Spleen (tissue), 11 donors: ENCODE results near the gene KHK. TPM values are rescaled to one million over a fixed set of nuclear protein-coding genes. Genes with fewer than 3 reads are reported as not detected.

ENCODE experiments used
- DNase-seq: peaks from one replicate; pipeline ENCODE4 v3.0.0-alpha.2; 2020
- H3K27ac ChIP-seq, 8 donors: fragments of 200-600 bp; sonication (generic) in 7 of 8; 1 replicate in 4 of 8; 2 replicates in 4 of 8; pipeline versions ENCODE4 v1.5.0 to v1.8.0; 2016 to 2021; ENCODE audit warnings: inconsistent platforms in 4 of 8, mild to moderate bottlenecking in 4 of 8, moderate library complexity in 1 of 8
- H3K27me3 ChIP-seq, 7 donors: fragments of 200-600 bp; sonication (generic) in 6 of 7; replicated peaks in 1 of 7; 1 replicate in 4 of 7; 2 replicates in 3 of 7; pipeline versions ENCODE4 v1.5.0 to v1.8.0; 2016 to 2021; ENCODE audit warnings: inconsistent platforms in 3 of 7, mild to moderate bottlenecking in 1 of 7
- H3K36me3 ChIP-seq, 6 donors: fragments of 200-600 bp; sonication (generic) in 5 of 6; 1 replicate in 4 of 6; 2 replicates in 2 of 6; pipeline versions ENCODE4 v1.5.0 to v1.8.0; 2016 to 2021; ENCODE audit warnings: inconsistent platforms in 2 of 6
- H3K4me1 ChIP-seq, 6 donors: fragments of 200-600 bp; sonication (generic) in 5 of 6; 1 replicate in 3 of 6; 2 replicates in 3 of 6; pipeline versions ENCODE4 v1.5.0 to v1.8.0; 2016 to 2021; ENCODE audit warnings: inconsistent platforms in 3 of 6
- H3K4me3 ChIP-seq, 8 donors: fragments of 200-600 bp; sonication (generic) in 7 of 8; 1 replicate in 4 of 8; 2 replicates in 4 of 8; pipeline versions ENCODE4 v1.5.0 to v1.8.0; 2016 to 2021; ENCODE audit warnings: inconsistent platforms in 4 of 8, mild to moderate bottlenecking in 4 of 8, moderate library complexity in 2 of 8
- H3K9me3 ChIP-seq, 8 donors: fragments of 200-600 bp; sonication (generic) in 7 of 8; 1 replicate in 4 of 8; 2 replicates in 4 of 8; pipeline versions ENCODE4 v1.5.0 to v1.8.0; 2016 to 2021; ENCODE audit warnings: inconsistent platforms in 4 of 8
- POLR2A ChIP-seq, 3 donors: fragments of 450-650 bp; IDR thresholded peaks; one replicate each; pipeline ENCODE4 v1.5.1; 2017; ENCODE audit warnings: antibody characterized with exemption in 3 of 3, mild to moderate bottlenecking in 1 of 3
- POLR2AphosphoS5 ChIP-seq, 3 donors: sonication (generic); formaldehyde crosslinking; IDR thresholded peaks; one replicate each; pipeline ENCODE4 v1.5.1; 2017; ENCODE audit warnings: antibody characterized with exemption in 3 of 3
- WGBS, 5 donors: extraction: QIAGEN DNeasy Blood & Tissue Kit in 3 of 5; methylation state at CpG; one replicate each; pipeline versions ENCODE4 v1.1.5 to v1.1.7; 2013 to 2018; 5-methylcytosine and 5-hydroxymethylcytosine counted together
- intact Hi-C: fragments of 100-400 bp; cut with DNase I; formaldehyde crosslinking; loops from one replicate; pipeline ENCODE4 v1.15.0; 2023; ENCODE audit warnings: low total_unique reads
- polyA plus RNA-seq, 3 donors: library from polyadenylated mRNA; stranded (reverse); fragments of 200-250 nt; gene quantifications; one replicate each; pipeline ENCODE4 v1.2.1, GENCODE V29; 2013
- total RNA-seq, 7 donors: library from RNA; depleted of rRNA in 3 of 7; stranded (reverse); fragments of >200 nt in 3 of 7; fragmentation: NEBNext Ultra II Directional in 4 of 7; extraction: Animal tissue kit (Norgen Biotek cat#: 25700) in 4 of 7; gene quantifications; one replicate each; pipeline versions ENCODE4 v1.1.0 to v1.2.1, GENCODE V29; 2016 to 2021
- TF ChIP-seq, protein P1 (sequence below), 11 experiments: fragments of 200-600 bp in 7 of 11; fragments of 450-650 bp in 4 of 11; sonication (generic) in 4 of 11; IDR thresholded peaks in 8 of 11; conservative IDR thresholded peaks in 3 of 11; 1 replicate in 7 of 11; 2 replicates in 4 of 11; pipeline versions ENCODE4 v1.4.0 to v1.8.0; 2016 to 2021; ENCODE audit warnings: antibody characterized with exemption in 11 of 11, inconsistent platforms in 4 of 11, mild to moderate bottlenecking in 1 of 11
- donor health status: healthy with polysubstance abuse.
- donor health status: DM: no; HTN: no; CAD: no; lungs with moderate emphysema.
- donor health status: DM: no; HTN: no; CAD: no.
- donor health status: Bipolar disorder and iron deficiency.
- donor health status: healthy.
- donor health status: DM: no; HTN: no; CAD: no.
- donor health status: DM: yes; HTN: yes; CAD: no.

Gene KHK
- total and polyA plus RNA-seq, 10 donors, result 3.3 to 8.3 (median 4.0) TPM

GRCh38 chr2:27069436-27069835, 17.1 kb upstream of the KHK start:
- TF ChIP-seq POLR2A (IDR thresholded peaks at IDR 0.05), result no peak
- no peak for TF ChIP-seq POLR2AphosphoS5 (IDR thresholded peaks at IDR 0.05)
- TF ChIP-seq, protein P1, sequence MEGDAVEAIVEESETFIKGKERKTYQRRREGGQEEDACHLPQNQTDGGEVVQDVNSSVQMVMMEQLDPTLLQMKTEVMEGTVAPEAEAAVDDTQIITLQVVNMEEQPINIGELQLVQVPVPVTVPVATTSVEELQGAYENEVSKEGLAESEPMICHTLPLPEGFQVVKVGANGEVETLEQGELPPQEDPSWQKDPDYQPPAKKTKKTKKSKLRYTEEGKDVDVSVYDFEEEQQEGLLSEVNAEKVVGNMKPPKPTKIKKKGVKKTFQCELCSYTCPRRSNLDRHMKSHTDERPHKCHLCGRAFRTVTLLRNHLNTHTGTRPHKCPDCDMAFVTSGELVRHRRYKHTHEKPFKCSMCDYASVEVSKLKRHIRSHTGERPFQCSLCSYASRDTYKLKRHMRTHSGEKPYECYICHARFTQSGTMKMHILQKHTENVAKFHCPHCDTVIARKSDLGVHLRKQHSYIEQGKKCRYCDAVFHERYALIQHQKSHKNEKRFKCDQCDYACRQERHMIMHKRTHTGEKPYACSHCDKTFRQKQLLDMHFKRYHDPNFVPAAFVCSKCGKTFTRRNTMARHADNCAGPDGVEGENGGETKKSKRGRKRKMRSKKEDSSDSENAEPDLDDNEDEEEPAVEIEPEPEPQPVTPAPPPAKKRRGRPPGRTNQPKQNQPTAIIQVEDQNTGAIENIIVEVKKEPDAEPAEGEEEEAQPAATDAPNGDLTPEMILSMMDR (IDR thresholded peaks at IDR 0.05 in 8 of 11, conservative IDR thresholded peaks at IDR 0.05 in 3 of 11), result no peak
- intact Hi-C loops, result no loop called here
- Histone ChIP-seq H3K9me3 (no peaks in the 10 kb centered on the region), H3K27ac (peak overlapping the region in 3 of 8 donors; percentile 4 to 95 (median 94)), H3K4me1 (peaks cover 23 to 76% (median 54%) of the 10 kb centered on the region in 6 donors), H3K4me3 (peak overlapping the region in 1 of 8 donors; percentile 88), H3K27me3 (no peaks in the 10 kb centered on the region), H3K36me3 (peaks cover 0 to 59% (median 28%) of the 10 kb centered on the region in 6 donors)
- 95 to 98% (median 97%) methylated on average over 6 of the region's 6 CpGs for WGBS, 5 donors
- peak; percentile 71 for DNase-seq

GRCh38 chr2:27069961-27070618, 16.5 kb upstream of the KHK start:
- Histone ChIP-seq H3K4me1 (peaks cover 30 to 82% (median 60%) of the 10 kb centered on the region in 6 donors), H3K27ac (peak overlapping the region in 4 of 8 donors; percentile 94 to 97 (median 96))
- intact Hi-C loops, result no loop called here

GRCh38 chr2:27070653-27071276, 15.8 kb upstream of the KHK start:
- Histone ChIP-seq H3K4me1 (peaks cover 36 to 88% (median 67%) of the 10 kb centered on the region in 6 donors), H3K9me3 (no peaks in the 10 kb centered on the region), H3K36me3 (peaks cover 0 to 46% (median 25%) of the 10 kb centered on the region in 6 donors), H3K27ac (peak overlapping the region; percentile 78 to 97 (median 94)), H3K27me3 (no peaks in the 10 kb centered on the region), H3K4me3 (peak overlapping the region; percentile 43 to 94 (median 88))
- peak; percentile 51 for DNase-seq
- 2 to 7% (median 5%) methylated on average over 11 of the region's 11 CpGs for WGBS, 5 donors
- TF ChIP-seq POLR2A (IDR thresholded peaks at IDR 0.05), result no peak
- TF ChIP-seq, protein P1 (IDR thresholded peaks at IDR 0.05 in 8 of 11, conservative IDR thresholded peaks at IDR 0.05 in 3 of 11), result no peak
- intact Hi-C loops, result no loop called here

More at GRCh38 chr2:27069961-27070618, 16.5 kb upstream of the KHK start:
- Histone ChIP-seq H3K9me3 (no peaks in the 10 kb centered on the region), H3K4me3 (peak overlapping the region in 7 of 8 donors; percentile 85 to 94 (median 89)), H3K36me3 (peaks cover 0 to 52% (median 26%) of the 10 kb centered on the region in 6 donors), H3K27me3 (no peaks in the 10 kb centered on the region)
- 77 to 88% (median 82%) methylated on average over 8 of the region's 8 CpGs for WGBS, 5 donors
- no peak for TF ChIP-seq POLR2A (IDR thresholded peaks at IDR 0.05)
- no peak for TF ChIP-seq POLR2AphosphoS5 (IDR thresholded peaks at IDR 0.05)
- TF ChIP-seq, protein P1 (IDR thresholded peaks at IDR 0.05 in 8 of 11, conservative IDR thresholded peaks at IDR 0.05 in 3 of 11), result no peak
- peak; percentile 64 for DNase-seq
